SH-SY5Y (cell line): ENCODE results near the gene DMXL1.

ENCODE experiments used
- GATA2 ChIP-seq: IDR thresholded peaks from 2 replicates; pipeline ENCODE4 v1.6.1; 2011; ENCODE audit warnings: mild to moderate bottlenecking, low read depth, low read length
- GATA3 ChIP-seq: IDR thresholded peaks from 2 replicates; pipeline ENCODE4 v1.6.1; 2011; ENCODE audit warnings: low read depth, mild to moderate bottlenecking, low read length, moderate library complexity

DMXL1 gene

GRCh38 chr5:119049824-119050449 is 20.9 kb upstream of the DMXL1 start:
- TF ChIP-seq GATA2: no peak
- TF ChIP-seq GATA3: no peak

DNA sequence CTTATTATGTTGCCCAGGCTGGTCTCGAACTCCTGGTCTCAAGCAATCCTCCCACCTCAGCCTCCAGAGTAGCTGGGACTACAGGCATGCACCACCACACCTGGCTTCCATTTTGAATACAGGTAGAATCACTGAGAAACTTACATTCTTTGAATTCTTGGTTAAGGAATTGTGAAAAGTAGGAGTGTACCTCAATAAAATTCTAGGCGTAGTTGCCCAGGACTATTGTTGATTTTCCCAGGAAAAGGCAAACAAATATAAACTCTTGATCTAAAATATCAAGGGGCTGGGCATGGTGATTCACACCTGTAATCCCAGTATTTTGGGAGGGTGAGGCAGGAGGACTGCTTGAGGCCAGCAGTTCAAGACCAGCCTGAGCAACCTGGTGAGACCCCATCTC is 16.8 kb upstream of the DMXL1 start:
- TF ChIP-seq GATA3 (no peak), GATA2 (no peak)

DNA sequence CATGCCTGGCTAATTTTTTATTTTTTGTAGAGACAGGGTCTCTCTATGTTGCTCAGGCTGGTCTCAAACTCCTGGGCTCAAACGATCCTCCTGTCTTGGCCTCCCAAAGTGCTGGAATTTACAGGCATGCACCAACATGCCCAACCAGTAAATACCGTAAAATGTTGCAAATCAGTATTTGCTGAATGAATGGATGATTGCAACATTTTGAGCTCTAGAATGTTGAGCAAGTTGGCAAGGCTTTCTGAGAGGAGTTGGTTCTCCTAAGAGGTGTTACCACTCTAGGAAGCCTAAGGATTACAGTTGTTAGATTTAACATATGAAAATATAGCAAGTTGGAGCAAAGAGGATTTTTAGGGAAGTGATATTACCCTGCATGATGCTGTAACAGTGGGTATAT is 15.6 kb upstream of the DMXL1 start:
- no peak for TF ChIP-seq GATA2
- no peak for TF ChIP-seq GATA3

DNA sequence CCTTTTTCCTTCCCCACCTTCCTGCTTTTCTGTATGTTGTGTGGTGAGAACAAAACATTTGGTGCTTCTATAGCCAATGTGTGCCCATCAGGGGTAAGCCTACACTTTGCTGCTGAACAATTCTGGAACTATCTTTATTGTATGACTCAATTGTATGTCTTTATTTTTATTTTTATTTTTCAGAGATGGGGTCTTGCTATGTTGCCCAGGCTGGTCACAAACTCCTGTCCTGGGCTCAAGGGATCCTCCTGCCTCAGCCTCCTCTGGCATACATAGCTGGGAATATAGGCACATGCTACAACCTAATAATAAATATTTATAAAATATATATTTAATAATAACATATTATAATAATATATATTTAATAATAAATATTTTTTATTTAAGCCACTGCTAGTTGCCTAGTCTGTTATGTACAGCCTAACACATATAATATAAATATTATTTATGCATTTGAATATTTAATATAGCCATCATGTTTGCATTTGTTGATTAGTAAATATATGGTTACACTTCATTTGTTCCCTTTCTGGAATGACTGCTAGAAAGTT is 11.8 kb upstream of the DMXL1 start:
- TF ChIP-seq GATA3: no peak

DNA sequence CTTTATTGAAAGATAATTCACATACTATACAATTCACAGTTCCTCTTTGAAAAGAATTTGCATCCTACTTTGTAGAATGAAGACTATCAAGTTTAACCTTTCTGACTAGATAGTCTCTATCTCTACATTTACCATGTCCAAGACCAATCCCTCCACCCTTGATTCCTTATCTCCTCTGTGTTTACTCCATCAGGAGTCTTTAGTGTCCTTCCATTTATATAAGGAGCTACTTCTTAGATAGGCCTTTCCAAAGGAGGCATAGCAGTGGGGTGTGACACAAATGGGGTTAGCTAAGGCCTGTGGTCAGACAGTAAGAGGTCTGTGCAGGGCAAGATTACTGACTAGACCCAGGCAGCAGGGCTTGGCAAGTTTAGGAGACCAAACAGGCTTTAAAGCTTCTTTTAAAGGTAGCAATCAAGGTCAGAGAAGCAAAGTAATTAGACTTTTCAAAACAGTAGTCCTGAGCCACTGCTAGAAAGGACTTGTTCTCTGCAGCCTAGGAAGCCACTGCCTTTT is 11.1 kb upstream of the DMXL1 start:
- TF ChIP-seq GATA2: no peak
- no peak for TF ChIP-seq GATA3

GRCh38 chr5:119063579-119064379 is 7.1 kb upstream of the DMXL1 start:
- TF ChIP-seq GATA3 (no peak), GATA2 (no peak)

DNA sequence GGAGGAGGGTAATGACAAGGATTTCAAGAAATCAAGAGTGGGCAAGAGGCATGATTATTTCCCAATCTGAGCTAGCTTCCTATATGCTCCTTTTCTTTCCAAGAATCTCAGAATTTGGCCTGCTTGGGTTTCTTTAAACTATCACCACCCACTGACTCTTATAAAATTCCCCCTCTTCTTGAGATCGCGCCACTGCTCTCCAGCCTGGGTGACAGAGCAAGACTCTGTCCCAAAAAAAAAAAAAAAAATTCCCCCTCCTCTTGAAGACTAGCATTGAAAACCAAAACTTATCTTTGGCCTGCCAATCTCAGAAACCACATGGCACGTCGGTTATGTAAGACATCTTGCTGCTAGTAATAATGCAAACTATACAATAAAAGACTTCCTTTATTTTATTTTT is 3.4 kb upstream of the DMXL1 start:
- no peak for TF ChIP-seq GATA3
- TF ChIP-seq GATA2: no peak

GRCh38 chr5:119070578-119070827 is 384 bp upstream of the DMXL1 start:
- no peak for TF ChIP-seq GATA2
- TF ChIP-seq GATA3: no peak

GRCh38 chr5:119071561-119071995 is 691 bp downstream of the DMXL1 start:
- TF ChIP-seq GATA2 (no peak), GATA3 (no peak)

GRCh38 chr5:119072496-119072895 is 1.6 kb downstream of the DMXL1 start:
- TF ChIP-seq GATA3 (no peak), GATA2 (no peak)

DNA sequence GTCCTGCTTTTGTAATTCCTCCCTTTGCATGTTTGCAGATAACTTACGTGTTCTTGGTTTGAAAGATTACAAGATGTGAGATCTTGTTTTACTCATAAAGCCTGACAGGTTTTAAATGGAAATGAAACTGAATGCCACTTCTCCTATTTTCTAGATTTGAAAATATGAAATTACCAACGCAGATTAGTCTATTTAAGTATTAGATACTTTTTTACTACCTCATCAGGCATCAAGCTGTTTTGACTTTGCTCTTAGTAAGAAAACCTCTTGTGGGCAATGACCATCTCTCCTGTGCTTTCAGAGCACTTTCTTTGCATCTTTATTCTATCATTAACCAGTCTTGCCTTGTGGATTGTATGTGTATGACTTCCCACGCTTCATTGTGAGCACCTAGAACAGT is 3.5 kb downstream of the DMXL1 start:
- TF ChIP-seq GATA2 (no peak), GATA3 (no peak)

GRCh38 chr5:119076080-119076479 is 5.2 kb downstream of the DMXL1 start:
- TF ChIP-seq GATA3 (no peak), GATA2 (no peak)

GRCh38 chr5:119077444-119077843 is 6.6 kb downstream of the DMXL1 start:
- TF ChIP-seq GATA3: no peak
- no peak for TF ChIP-seq GATA2

DNA sequence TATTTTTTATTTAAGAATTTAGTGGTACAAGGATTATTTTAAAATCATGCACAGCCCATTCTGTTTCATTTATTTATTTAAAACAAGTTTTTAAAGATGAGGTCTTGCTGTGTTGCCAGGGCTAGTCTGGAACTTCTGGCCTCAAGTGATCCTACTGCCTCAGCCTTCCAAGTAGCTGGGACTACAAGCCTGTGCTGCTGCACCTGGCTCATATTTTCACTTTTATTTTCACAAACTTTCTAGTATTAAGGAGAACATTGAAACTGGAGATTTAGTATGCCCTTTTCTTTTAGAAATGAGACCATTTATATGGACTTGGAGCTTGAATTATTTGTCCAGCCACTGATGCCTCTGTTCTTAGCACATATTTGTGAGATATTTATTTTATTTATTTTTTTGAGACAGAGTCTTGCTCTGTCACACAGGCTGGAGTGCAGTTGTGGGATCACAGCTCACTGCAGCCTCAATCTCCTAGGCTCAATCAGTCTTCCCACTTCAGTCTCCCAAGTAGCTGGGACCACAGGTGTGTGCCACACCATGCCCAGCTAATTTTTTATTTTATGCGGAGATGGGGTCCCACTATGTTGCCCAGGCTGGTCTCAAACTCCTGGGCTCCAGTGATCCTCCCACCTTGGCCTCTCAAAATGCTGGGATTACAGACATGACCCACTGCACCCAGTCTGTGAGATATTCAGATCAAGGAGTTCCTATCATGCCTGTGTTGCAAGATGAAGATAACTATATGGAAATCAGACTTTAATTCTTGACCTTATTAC is 7.4 kb downstream of the DMXL1 start:
- TF ChIP-seq GATA3: no peak
- TF ChIP-seq GATA2: no peak
